Stimulated activated CD4-positive, alpha-beta T cell treated with anti-CD3 and anti-CD28 coated beads, TNF-alpha, amount 100 ng/mL, for 1 hour (primary cell): ENCODE data around the gene UPF1.

Source experiments
- DNase-seq, 3 donors: peaks; one replicate each; pipeline ENCODE4 v3.0.0-alpha.2; 2020; ENCODE audit warnings: low read depth in 3 of 3, low spot score in 1 of 3

Gene UPF1

DNA sequence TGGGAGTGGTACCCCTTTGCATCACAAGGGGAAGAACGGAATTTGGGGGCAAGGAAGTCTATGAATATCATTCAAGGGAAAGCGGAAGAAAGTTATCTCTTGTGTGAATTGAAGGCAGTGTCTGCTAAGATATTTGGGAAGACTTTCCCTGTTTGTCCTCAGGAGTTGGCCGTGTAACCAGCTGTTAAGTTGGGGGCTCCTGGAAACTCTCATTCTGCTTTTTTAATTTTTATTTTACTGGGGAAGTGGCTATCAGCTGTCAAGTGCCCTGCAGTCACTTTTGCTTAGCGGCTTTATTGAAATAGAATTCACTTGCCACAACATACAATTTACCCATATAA is 2.9 kb downstream of the UPF1 start:
- DNase-seq = no peak

GRCh38 chr19:18839465-18840287 is 7.9 kb downstream of the UPF1 start:
- DNase-seq = no peak

- DNase-seq = no peak
These were observed 8.8 kb downstream of the UPF1 start for GRCh38 chr19:18840288-18841267.

GRCh38 chr19:18841400-18841799 is 9.6 kb downstream of the UPF1 start:
- DNase-seq = no peak

GRCh38 chr19:18842166-18842565 is 10.4 kb downstream of the UPF1 start:
- no peak for DNase-seq

DNA sequence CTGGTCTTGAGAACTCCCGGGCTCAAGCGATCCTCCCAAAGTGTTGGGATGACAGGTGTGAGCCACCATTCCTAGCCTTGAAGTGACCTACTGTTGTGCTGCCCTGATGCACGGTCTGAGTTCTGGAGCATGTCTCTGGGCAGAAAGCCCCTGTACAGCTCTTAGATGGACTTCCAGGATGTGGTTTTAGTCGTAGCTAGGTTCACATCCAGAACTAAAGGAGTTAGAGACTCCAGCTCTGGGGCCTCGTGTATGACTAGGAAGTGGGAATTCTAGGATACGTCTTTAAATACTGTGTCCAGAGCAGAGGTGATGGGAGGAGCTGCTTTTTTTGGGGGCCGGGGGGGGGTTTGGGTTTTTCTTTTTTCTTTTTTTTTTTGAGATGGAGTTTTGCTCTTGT is 12.2 kb downstream of the UPF1 start:
- no peak for DNase-seq

GRCh38 chr19:18844806-18845329 is 13.1 kb downstream of the UPF1 start:
- no peak for DNase-seq

DNA sequence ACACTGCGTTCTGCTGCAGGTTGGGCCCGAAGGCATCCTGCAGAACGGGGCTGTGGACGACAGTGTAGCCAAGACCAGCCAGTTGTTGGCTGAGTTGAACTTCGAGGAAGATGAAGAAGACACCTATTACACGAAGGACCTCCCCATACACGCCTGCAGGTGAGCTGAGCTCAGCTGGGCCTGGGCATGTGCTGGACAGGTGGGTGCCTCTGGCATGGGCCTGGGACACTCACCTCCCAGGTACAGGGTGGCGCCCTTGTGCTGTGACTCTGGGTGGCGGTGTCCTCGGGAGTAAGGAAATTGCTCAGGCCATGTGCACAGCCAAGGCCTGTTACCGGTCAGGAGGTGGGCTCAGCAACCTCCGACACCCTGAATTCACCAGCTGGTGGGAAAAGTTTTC is 14.2 kb downstream of the UPF1 start:
- no peak for DNase-seq

DNA sequence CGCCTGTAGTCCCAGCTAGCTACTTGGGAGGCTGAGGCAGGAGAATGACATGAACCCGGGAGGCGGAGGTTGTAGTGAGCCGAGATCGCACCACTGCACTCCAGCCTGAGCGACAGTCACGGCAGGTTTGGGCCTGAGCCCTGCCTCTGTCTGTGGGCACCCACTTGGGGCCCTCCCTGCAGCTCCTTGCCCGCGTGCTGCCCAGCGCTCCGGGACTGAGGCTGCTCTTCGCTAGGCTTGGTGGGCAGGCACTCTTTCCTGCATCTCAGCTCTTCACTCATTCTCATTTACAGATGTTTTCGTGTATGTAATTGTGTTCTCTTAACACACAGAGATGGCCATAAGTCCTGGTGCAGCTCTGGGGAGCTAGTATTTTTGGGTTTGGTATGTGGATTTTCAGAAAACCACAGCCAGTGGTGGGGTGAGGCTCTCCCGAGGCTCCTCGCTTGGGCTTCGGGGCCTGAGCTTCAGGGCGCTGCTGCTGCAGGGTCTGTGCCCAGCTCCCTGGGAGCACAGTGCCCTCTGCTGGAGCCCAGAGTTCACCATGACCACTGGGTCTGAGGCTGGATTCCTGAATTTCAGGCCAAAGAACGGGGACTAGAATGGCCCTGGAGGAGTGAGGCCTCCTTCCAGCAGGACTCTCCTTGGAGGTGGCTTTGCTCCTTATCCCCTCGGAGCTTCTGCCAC is 15.2 kb downstream of the UPF1 start:
- peak; percentile 23 to 49 (median 35) for DNase-seq

DNA sequence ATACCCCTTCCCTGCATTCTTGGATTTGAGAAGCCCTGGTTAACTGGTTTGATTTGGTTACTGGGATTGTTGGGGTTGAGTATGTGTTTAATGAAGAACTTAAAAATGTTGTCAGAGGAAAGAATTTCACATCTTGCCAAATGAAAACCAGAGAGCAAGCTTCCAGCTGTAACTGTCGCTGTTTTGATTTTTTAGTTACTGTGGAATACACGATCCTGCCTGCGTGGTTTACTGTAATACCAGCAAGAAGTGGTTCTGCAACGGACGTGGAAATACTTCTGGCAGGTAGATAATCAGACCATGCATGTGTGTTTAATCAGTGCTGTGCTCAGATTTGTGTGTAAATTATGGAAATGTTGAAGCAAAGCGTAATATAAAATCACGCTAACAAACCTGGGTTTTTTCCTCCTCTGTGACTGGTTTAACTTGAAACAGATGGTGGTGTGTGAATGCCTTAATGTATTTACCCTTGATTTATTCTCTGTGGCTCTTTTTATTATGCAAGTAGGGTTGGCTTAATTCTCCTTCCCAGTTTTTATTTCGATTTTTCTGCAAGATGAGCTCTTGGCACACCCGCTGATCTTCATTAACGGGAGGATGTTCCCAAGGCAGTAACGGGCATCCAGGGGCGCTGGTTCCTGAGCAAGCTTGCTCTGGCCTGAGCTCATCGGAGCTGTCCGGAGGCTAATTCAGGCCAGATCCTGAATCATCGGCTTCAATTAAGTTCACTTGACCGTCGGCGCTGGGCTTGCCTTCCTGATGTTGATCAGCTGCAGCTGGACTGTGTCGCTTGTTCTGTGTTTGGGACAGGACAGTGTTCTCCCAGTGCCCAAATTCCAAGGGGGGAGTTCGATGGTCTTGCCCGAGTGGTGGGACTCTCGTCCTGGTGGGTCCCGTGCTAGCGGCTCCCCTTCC is 16.0 kb downstream of the UPF1 start:
- DNase-seq = no peak

DNA sequence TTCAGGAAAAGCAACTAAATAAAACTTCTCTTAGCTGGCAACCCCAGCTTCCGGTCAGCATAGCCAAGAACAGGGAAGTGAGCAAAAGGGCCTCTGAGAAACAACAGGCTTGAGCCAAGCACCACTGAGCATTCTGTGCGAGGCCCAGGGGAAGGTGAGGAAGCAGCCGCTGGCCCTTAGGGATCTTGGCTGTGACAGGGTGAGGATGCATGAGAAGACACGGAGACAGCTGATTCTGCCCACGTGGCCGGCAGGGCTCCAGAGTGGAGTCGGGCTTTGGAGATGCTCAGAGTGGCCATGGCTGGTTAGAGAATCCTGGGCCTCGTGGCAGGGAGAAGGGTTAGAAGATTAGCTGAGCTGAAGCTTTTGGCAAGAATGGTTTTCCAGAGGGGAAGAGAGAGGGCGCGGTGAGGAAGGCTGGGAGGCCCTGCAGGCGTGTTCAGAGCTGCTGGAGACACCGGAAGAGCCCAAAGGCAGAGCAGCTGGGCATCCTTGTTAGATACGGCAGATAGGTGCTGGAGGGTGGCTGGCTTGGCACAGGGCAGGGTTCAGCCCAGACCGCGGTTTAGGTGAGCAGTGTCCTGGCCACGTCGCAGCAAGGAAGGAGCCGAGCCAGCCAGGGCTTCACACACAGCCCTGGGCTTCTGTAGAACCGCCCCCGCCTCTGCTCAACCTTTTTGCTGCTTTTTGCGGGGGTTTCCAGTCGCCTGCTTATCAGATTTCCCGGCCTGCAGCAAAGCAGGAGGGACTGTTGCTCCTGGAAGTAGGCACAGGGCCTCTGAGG is 17.3 kb downstream of the UPF1 start:
- DNase-seq = no peak

DNA sequence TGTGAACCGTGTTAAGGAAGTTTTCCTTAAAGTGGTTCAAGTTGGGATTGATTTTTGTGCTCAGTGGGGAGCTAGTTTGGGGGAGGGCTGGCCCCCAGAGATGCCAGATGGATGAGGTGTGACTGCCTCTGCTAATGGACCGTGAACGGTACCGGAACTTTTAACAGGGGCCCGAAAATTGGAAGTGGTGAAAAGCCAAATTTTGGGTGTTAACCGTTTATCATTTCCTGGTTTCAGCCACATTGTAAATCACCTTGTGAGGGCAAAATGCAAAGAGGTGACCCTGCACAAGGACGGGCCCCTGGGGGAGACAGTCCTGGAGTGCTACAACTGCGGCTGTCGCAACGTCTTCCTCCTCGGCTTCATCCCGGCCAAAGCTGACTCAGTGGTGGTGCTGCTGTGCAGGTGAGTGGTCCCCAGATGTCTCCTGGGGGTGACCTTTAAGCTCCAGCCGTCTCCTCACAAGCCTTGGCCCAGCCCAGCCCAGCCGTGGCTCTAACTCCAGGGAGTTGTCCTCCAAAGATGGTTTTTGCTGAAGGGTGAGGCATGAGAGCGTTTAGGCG is 18.2 kb downstream of the UPF1 start:
- DNase-seq = no peak

GRCh38 chr19:18850471-18851375 is 19.0 kb downstream of the UPF1 start:
- no peak for DNase-seq

- DNase-seq = no peak
These were observed 20.0 kb downstream of the UPF1 start for GRCh38 chr19:18851673-18852325.

- DNase-seq = no peak
These were observed 20.9 kb downstream of the UPF1 start for GRCh38 chr19:18852648-18853047.

GRCh38 chr19:18853755-18854427 is 22.1 kb downstream of the UPF1 start:
- DNase-seq = no peak

DNA sequence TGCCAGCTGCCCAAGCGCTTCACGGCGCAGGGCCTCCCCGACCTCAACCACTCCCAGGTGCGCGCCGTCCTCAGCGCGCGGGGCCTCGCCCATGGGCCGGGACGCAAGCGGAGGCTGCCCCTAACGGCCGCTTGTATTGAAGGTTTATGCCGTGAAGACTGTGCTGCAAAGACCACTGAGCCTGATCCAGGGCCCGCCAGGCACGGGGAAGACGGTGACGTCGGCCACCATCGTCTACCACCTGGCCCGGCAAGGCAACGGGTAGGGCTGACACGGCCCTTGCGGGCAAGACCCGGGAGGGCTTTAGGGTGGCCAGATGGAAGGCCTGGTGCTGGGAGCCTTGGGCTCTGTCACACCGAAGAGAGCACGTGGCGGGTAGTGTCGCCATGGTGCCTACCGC is 23.2 kb downstream of the UPF1 start:
- no peak for DNase-seq
